Spleen (tissue), 7 donors: ENCODE results near the gene PMM1.

Source experiments
- POLR2AphosphoS5 ChIP-seq, 3 donors: sonication (generic); formaldehyde crosslinking; IDR thresholded peaks; one replicate each; pipeline ENCODE4 v1.5.1; 2017; ENCODE audit warnings: antibody characterized with exemption in 3 of 3
- TF ChIP-seq, protein P1 (sequence below), 11 experiments: fragments of 200-600 bp in 7 of 11; fragments of 450-650 bp in 4 of 11; sonication (generic) in 4 of 11; IDR thresholded peaks in 8 of 11; conservative IDR thresholded peaks in 3 of 11; 1 replicate in 7 of 11; 2 replicates in 4 of 11; pipeline versions ENCODE4 v1.4.0 to v1.8.0; 2016 to 2021; ENCODE audit warnings: antibody characterized with exemption in 11 of 11, inconsistent platforms in 4 of 11, mild to moderate bottlenecking in 1 of 11
- donor health status: DM: no; HTN: no; CAD: no; lungs with moderate emphysema.
- donor health status: DM: no; HTN: no; CAD: no.
- donor health status: DM: no; HTN: no; CAD: no.

GRCh38 chr22:41541484-41541883 is 48.2 kb downstream of the PMM1 start:
- TF ChIP-seq, protein P1, sequence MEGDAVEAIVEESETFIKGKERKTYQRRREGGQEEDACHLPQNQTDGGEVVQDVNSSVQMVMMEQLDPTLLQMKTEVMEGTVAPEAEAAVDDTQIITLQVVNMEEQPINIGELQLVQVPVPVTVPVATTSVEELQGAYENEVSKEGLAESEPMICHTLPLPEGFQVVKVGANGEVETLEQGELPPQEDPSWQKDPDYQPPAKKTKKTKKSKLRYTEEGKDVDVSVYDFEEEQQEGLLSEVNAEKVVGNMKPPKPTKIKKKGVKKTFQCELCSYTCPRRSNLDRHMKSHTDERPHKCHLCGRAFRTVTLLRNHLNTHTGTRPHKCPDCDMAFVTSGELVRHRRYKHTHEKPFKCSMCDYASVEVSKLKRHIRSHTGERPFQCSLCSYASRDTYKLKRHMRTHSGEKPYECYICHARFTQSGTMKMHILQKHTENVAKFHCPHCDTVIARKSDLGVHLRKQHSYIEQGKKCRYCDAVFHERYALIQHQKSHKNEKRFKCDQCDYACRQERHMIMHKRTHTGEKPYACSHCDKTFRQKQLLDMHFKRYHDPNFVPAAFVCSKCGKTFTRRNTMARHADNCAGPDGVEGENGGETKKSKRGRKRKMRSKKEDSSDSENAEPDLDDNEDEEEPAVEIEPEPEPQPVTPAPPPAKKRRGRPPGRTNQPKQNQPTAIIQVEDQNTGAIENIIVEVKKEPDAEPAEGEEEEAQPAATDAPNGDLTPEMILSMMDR (IDR thresholded peaks at IDR 0.05 in 8 of 11, conservative IDR thresholded peaks at IDR 0.05 in 3 of 11), result no peak
- no peak for TF ChIP-seq POLR2AphosphoS5 (IDR thresholded peaks at IDR 0.05)
